ENCODE measurements around the gene RHPN2.
"Not testable (repeated sequence)": the region's sequence is repeated elsewhere in the genome, so short reads cannot be mapped to it uniquely, and the experiment has no call there.

RHPN2 gene

DNA sequence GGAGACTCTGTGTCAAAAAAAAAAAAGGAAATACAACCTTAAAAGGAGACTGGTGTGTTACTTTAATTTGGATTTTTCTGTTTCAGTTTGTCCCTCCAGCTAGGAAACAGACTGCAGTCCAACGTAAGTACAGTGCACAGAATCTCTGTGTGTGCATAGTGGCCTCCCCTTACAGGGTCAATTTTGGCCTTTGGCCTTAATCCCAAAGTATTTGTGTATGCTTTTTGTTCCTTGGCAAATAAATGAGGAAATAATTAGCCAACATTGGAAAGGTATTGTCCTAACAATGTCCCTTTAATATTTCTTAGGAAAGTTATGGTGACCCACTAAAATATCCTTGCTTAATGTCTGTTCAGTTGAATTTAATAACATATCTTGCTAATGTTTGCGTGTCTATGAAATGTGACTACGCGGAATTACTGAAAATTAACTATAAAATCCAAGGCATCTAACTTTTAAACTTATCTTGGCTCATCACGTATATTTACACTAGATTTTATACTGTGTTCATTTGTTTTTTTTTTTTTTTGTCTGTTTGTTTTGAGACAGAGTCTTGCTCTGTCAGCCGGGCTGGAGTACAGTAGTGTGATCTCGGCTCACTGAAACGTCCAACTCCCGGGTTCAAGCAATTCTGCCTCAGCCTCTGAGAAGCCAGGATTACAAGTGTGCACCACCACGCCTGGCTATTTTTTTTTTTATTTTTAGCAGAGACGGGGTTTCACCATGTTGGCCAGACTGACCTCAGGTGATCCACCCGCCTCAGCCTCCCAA lies 39.0 kb downstream of the RHPN2 start:
- DNase-seq = not testable (repeated sequence)

DNA sequence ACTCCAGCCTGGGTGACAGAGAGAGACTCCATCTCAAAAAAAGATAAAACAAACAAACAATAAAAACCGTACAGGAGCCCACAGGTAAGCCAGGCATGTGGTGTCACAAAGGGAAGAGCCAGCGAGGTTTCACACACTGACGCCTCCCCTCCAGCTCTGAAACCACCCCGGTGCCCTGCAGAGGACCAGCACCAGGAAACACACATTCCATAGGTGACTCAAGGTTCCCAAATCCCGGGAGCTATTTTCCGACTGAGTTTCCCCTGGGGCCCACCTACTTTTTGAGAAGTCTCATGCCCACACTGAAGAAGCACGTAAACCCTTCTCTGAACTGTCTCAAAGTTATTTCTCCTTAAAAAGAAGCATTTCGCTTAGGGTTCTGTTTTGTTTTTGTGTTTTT lies 40.3 kb downstream of the RHPN2 start:
- DNase-seq = no peak

DNA sequence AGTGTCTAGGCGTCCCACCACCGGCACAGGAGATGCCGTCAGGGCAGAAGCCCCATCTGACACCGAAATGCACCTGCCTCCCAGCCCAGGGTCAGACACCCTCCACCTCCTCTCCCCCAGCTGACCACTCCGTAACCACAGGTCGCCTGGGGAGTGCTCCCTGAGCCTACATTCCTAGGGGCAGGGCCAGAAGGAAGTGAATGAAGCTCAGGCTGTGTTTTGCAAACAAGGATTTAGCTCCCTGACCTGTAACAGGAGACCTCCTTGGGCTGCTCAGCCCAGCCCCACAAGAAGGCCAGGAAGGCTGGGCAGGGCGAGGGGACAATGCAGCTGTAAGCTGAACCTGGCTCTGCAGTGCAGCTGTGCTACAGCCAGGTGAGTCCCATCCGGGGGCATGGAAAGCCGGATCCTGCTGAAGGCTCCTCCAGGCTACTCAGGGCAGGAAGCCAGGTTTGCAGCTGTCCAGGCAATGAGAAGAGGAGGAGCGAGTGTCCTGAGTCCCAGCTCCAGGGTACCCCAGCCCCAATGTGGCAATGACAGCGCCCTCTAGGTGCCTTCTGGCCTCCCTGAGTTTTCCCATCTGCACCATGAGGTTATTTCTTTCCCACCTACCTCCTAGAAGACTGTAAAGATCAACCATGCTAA lies 42.1 kb downstream of the RHPN2 start:
- DNase-seq = no peak

DNA sequence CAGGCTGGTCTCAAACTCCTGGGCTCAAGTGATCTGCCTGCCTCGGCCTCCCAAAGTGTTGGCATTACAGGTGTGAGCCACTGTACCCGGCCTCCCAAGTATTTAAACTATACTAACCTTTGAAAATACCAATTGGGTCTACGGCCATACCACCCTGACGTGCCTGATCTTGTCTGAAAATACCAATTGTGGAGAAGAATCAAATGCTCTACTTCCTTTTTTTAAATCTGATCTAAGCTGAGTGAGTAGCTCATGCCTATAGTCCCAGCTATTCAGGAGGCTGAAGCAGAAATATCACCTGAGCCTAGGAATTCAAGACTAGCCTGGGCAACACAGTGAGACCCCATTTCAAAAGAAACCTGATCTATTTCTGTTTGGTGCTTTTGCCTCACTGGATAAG lies 53.8 kb downstream of the RHPN2 start:
- not testable (repeated sequence) for DNase-seq

DNA sequence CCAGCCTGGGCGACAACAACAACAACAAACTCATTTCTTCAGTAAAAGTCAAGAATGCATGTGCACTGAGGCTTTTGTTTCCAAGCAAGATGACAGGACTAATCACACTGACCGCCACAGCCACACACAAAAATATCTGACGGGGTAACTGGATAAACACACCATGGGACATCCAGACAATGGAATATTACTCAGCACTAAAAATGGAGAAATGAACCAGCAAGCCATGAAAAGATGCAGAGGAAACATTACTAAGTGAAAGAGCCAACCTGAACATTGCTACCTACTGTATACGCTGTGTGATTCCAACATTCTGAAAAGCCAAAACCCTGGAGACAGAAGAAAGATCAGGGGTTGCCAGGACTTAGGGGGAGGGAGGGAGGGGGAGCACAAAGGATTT lies 56.0 kb downstream of the RHPN2 start:
- DNase-seq = no peak

DNA sequence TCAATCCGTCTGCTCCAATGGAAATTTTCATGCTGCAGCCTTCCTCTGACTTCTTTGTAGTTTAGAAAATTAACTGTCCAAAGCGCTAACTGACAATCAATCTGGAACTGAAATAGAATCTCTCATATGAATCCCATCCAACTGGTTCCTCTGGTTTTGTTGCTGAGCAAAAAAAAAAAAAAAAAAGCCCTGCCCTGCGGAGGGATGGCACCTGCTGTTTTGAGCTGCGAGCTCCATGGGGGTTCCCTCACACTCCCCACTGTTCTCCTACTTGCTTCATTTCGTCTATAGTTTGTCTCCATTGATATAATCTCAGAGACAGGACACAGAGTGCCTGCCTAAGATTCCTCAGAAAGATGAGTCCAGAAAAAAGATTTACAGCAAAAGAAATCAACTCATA lies 59.2 kb downstream of the RHPN2 start:
- no peak for DNase-seq

DNA sequence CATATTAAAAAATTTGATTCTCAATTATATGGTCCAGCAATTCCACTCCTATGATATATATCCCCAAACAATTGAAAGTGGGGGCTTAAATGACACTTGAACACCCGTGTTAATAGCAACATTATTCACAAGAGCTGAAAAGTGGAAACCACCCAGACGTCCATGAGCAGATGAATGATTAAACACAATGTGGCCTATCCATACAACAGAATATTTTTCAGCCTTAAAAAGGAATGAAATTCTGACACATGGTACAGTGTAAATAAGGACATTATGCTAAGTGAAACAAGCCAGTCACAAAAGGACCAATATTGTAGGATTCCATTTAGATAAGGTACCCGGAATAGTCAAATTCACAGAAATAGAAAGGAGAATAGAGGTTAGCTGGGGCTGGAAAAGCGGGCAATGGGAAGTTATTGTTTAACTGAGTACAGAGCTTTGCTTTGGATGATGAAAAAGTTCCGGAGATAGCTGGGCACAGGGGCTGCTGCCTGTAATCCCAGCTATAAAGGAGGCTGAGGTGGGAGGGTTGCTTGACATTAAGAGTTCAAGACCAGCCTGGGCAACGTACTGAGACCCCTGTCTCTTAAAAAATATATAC lies 61.2 kb downstream of the RHPN2 start:
- DNase-seq = not testable (repeated sequence)

DNA sequence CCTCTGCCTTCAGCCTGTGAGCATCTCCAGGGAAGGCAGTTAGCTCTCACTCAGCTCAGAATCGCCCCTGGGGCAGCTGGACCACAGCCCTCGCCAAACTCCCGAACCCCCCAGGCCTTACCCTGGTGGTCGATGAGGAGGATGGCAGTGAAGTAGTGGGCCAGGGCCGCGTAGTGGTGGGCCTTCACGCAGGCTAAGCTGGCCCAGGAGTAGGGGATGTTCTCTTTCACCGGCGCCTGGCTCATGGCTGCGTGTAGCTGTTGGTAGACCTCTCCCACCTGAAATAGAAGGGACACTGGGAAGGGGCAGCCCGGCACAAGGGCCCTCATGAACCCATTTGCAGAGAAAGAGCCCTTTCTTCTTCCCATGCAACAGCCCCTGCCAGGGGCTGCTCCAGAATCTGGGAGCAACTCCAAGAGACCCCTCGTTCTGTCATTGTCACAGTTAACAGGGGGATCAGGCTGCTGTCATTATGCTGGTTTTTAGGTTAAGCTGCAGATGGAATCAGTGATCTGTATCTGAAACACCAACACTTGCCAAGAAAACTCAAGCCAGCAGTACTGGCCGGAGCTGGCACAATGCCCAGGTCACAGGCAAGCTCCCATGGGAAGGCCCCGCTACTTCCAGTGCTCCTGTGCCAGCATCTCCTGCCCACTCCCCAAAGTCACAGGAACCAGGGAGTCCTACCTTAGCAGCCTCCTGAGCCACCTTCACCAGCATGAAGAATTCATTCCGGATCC lies 62.4 kb downstream of the RHPN2 start:
- DNase-seq = not testable (repeated sequence)

DNA sequence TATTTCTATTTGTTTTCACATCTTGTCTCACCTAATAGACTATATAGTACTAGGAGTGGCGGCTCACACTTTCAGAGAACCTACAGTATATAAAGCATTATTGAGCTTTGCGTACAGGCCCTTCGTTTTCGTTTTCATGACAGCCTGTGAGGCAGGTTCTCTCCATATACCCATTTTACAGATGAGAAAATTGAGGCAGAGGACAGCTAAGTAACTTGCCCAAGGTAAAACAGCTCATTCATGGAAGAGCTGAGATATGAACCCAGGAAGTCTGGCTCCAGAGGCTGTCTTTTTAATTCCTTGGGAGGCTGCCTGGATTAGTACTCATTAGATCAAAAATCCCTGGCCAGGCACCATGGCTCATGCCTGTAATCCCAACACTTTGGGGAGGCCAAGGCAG lies 63.8 kb downstream of the RHPN2 start:
- DNase-seq = no peak

DNA sequence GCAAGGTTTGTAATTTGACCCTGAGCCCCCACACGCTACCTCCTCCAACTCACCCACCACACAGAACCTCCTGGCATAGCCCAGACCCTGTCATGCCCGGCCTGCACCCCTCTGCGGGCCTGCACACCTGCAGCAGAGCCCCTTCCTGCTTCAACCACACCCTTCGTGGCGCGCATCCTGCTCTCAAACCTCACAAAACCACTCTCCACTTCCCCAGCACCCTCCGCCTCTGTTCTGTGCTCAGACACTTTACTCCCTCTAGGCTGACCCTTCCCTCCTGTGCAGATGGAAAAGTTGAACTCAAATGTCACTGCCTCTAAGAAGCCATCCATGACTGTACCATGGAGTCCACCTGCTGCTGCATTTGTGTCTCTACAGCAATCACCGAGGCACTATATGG lies 64.2 kb downstream of the RHPN2 start:
- DNase-seq = no peak

DNA sequence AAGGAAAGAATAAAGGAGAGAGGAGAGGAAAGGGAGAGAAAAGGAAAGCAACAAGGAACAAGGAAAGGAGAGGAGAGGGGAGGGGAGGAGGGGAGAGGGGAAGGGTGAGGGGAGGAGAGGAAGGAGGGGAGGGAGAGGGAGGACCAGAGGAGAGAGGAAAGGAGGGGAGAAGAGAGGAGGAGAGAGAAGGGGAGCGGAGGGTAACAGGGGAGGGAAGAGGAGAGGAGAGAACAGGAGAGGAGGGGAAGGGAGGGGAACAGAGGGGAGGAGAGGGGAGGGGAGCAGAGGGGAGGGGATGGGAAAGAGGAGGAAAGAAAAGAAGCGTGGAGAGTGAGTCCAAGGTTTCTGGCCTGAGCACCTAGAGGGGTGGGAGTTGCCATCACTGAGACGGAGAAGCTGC lies 66.0 kb downstream of the RHPN2 start:
- DNase-seq = no peak

DNA sequence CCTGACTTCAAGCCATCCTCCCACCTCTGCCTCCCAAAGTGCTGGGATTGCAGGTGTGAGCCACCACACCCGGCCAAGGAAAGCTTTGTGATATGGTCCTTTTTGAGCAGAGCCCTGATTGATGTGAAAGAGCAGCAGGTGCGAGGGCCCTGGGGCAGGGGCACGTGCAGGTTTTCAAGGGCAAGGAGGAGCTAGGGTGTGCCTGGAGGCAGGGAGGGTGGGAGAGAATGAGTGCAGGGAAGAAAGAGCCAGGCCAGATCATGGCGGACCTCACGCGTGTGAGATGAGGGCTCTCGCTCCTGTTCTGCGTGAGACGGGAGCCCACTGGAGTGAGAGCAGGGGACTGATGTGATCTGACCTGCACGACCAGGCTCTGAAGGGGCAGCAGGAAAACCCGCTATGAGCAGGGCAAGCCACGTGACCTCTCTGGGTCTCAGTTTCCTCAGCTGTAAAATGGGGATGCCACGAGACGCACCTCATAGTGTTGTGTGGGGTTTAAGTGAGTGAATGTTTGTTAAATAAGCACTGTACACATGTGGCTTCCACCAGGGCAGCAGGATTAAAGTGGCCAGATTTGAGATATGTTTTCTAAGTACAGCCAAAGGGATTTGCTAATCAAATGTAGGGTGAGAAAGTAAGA lies 66.9 kb downstream of the RHPN2 start:
- no peak for DNase-seq

DNA sequence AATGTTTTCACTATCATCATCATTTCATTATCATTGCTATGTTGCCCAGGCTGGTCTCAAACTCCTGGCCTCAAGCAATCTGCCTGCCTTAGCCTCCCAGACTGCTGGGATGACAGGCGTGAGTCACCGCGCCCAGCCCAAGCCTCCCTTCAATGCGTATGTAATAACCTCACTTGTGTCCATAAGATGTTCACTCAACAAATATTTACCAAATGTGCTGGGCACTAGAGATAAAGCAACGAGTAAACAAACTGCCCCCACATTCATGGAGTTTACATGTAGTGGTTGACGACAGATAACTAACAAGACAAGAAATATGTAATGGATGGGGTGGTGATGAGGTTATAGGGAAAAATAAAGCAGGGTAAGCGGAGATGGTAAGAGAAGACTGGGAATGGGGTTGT lies 67.6 kb downstream of the RHPN2 start:
- DNase-seq = not testable (repeated sequence)

DNA sequence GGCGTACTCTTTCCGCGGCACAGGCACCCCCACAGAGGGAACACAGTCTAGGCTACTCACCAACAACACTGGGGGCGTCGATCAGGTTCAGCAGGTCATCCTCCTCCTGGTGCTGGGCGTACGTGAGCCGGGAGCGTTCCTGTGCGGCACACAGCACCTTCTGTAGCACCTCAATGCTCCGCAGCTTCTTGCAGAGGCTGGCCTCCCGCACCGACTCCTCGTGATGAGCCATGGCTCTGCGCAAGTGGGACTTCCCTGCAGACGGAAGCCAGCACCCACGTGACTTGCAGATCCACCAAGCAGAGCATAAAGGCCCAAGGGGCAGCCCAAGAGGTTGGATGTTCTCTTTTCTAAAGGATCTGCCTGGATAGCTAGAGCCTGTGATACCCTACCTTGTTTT lies 68.7 kb downstream of the RHPN2 start:
- DNase-seq = not testable (repeated sequence)

DNA sequence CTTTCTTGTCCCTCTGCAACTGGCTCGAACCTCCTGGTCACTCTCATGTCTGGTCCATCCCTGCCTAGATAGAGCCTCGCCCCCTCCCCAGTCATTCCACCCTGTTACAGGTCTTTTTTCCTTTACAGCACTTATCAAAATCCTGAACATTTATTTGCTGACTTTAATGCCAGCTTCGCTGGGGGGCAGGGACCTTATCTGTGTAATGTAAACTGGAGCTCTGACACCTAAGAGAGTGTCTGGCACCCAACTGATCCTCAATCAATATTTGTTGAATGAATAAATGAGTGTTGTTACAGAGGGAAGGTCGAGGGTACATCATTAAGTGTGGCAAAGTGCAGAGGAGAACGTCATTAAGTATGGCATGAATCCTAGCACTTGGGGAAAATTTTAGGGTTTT lies 76.0 kb downstream of the RHPN2 start:
- DNase-seq = no peak

DNA sequence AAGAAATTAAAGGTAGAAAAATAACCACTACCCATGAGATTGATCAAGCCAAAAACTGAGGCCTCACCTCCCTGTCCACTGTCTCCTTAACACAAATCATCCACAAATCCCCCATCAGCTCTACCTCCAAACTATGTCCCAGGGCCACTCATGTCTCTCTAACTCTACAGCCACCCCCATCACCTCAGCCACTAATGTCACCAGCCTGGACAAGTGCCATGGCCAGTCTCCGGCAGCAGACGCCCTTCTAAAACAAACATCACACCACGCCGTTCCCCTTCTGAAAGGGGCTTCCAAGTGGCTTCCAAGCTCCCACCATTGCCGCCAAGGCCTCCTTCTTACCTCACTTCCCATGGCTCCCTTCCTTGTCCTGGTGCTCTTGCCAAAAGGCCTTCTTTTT lies 76.4 kb downstream of the RHPN2 start:
- not testable (repeated sequence) for DNase-seq

DNA sequence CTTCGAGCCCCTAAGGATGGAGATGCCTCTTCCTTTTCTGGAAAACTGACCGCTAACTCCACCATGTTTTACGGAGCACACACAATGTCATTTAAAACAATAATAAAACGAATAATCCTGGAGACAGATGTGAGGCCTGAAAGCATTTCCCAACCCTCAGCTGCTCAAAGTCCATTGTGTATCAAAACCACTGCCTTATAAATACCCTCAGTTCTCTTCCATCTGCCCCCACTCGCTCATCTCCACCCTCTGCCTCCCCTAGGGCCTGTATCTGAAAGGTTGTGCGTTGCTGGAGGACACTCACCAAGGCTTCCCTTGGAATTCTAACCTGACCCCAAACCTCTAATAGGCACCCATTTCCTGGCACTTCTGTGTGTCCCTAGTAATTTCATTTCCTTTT lies 82.2 kb downstream of the RHPN2 start:
- not testable (repeated sequence) for DNase-seq

DNA sequence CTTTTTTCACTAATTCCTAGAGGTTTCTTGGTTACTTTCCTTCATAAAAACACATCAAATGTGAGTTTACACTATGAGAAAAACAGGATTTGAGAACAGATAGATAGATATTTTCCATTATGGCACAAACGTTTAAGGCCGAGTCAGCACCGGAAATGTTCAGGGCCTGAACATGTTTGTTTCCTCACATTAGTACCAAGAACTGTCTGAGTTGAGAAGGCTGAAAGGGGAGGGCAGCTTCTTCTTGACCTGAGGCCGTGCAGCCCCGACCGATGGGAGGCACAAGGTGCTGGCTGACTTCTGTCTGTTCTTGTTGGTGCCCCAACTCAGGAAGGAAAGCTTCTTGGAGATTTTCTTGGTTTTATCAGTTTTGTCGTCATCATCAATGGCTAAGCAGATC lies 84.9 kb downstream of the RHPN2 start:
- DNase-seq = not testable (repeated sequence)

DNA sequence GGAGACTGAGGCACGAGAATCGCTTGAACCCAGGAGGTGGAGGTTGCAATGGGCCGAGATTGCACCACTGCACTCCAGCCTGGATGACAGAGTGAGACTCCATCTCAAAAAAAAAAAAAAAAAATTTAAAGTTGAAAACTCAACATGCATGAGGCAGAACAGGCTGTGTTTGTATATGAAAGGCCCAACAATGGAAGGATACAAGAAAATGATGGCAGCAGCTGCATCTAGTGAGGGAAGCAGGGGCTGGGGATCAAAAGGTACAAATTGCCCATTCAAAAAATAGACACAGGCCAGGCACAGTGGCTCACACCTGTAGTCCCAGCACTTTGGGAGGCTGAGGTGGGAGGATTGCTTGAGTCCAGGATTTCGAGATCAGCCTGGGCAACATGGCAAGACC lies 86.9 kb downstream of the RHPN2 start:
- DNase-seq = not testable (repeated sequence)

DNA sequence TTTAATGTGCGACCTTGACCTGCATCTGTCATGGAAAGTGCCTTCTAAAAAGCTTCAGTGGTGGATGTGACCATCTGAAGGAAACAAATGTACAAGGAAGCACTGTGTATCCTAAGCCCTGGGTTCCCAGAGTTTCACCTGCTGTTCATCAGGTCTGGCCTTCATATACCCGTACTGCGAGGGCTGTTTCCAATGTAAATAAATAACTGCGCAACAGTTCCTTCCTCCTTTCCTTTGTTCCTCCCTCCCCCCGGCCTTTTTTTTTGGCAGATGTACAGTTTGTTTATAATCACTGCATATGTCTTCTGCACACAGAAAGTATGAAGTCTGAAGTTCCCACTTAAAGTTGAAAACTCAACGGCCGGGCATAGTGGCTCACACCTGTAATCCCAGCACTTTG lies 87.4 kb downstream of the RHPN2 start:
- DNase-seq = no peak

DNA sequence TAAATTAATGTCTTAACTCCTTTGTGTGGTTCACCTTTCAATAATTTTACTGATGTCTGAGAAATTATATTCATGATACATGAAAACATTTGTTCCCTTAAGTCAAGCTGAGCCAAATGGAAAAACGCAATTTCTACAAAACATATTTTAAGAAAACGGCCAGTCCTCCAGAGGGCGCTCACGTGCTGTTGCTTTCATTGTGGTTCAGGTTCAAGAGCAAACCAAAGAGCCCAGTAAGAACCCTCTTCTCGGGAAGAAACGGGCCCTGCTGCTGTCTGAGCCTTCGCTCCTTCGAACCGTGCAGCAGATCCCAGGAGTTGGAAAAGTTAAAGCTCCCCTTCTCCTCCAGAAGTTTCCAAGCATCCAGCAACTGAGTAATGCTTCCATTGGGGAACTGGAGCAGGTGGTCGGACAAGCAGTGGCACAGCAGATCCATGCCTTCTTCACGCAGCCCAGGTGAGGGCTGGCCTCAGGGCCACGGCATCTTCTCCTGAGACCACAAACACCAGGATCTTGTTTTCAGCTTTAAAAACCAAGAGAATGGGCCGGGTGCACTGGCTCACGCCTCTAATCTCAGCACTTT lies 88.4 kb downstream of the RHPN2 start:
- peak; percentile 74 for DNase-seq

DNA sequence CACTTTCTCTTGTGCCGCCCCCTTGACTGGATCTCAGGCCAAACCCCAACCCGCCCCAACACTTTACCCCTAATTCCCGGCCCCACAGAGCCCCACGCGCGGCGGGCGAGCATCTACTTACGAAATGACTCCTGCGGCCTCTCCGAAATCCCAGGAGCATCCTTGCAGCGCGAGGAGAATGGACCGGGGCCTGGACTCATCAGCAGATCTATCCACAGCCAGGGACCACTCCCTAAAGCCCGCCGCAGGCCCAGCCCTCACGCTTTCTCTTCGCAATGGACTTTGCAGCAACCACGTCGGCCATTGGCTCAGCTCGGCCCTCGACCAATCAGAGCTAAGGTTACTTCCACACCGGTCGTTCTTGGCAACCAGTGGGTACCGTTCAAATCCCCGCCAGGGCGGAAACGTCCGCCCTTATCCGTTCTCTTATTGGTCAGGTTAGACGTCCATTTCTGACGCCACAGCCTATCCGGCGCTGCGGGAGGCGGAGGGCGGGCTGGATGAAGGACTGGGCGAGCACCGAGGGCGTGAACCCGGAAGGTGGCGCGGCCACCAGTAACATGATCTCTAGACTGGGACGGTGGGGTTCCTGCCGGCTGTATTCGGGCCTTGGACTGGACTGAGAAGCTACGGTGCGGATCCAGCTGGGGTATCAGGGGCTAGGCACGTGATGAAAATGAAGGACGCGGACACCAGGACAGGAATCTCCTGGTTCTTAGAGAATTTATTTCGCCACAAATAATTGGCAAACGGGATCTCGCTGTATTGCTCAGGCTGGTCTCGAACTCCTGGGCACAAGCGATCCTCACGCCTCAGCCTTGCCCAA lies 92.8 kb downstream of the RHPN2 start, which contains the start of the genes CEP89 and FAAP24:
Gene CEP89, minus strand, starts transcription at position 244 of the 826 bp plus-strand sequence. Its CDS starts 84 bp downstream, at position 160.
Gene FAAP24, plus strand, starts transcription at position 528 of the 826 bp plus-strand sequence. CDS start 955 bp downstream, outside the sequence.
- peak; percentile 99 for DNase-seq
